ENCODE results near the gene TMEM263. TPM values are rescaled to one million over a fixed set of nuclear protein-coding genes. Genes with fewer than 3 reads are reported as not detected.

The TMEM263 gene
- polyA plus RNA-seq, 3 donors = 0.56 to 2.0 (median 1.7) TPM

- Mint-ChIP-seq H3K27ac (no peak overlapping the region), H3K4me1 (no peaks in the 10 kb centered on the region), H3K9me3 (peaks cover 4 to 20% (median 12%) of the 10 kb centered on the region in 7 donors), H3K36me3 (peaks cover 0 to 8% of the 10 kb centered on the region in 2 donors), H3K27me3 (ENCODE audit: low read depth in 3 of 3) (no peaks in the 10 kb centered on the region), H3K4me3 (no peak overlapping the region)
- no peaks in the 10 kb centered on the region for H4K20me1 ChIP-seq (ENCODE audit: insufficient read depth, low read length)
- no peak overlapping the region for H3K4me3 ChIP-seq (replicated peaks in 1 of 3; ENCODE audit: low read depth in 2 of 3, low read length in 3 of 3)
- no peaks in the 10 kb centered on the region for H3K36me3 ChIP-seq (replicated peaks in 1 of 2; ENCODE audit: control insufficient read depth in 1 of 2, insufficient read depth in 2 of 2, low read length in 2 of 2)
- H3K9me3 ChIP-seq (replicated peaks in 1 of 2; ENCODE audit: control insufficient read depth in 1 of 2, insufficient read depth in 1 of 2, low read length in 2 of 2) = peaks cover 0 to 7% of the 10 kb centered on the region in 2 donors
- no peaks in the 10 kb centered on the region for H3K4me1 ChIP-seq (ENCODE audit: control insufficient read depth in 1 of 2, insufficient read depth in 2 of 2, low read length in 2 of 2)
- H3K27me3 ChIP-seq (ENCODE audit: control insufficient read depth in 2 of 2, insufficient read depth in 2 of 2, low read length in 2 of 2) = no peaks in the 10 kb centered on the region
- intact Hi-C loops (cut with micrococcal nuclease) = no loop called here
- DNase-seq = no peak
- H3K9ac ChIP-seq (ENCODE audit: insufficient read depth, low read length, poor library complexity, severe bottlenecking) = no peak overlapping the region
- no peak overlapping the region for H2AFZ ChIP-seq (ENCODE audit: insufficient read depth, low read depth, low read length, poor library complexity, severe bottlenecking)
- no peak overlapping the region for H3K27ac ChIP-seq (ENCODE audit: low read depth in 1 of 2, low read length in 2 of 2)
- TF ChIP-seq, protein P1, sequence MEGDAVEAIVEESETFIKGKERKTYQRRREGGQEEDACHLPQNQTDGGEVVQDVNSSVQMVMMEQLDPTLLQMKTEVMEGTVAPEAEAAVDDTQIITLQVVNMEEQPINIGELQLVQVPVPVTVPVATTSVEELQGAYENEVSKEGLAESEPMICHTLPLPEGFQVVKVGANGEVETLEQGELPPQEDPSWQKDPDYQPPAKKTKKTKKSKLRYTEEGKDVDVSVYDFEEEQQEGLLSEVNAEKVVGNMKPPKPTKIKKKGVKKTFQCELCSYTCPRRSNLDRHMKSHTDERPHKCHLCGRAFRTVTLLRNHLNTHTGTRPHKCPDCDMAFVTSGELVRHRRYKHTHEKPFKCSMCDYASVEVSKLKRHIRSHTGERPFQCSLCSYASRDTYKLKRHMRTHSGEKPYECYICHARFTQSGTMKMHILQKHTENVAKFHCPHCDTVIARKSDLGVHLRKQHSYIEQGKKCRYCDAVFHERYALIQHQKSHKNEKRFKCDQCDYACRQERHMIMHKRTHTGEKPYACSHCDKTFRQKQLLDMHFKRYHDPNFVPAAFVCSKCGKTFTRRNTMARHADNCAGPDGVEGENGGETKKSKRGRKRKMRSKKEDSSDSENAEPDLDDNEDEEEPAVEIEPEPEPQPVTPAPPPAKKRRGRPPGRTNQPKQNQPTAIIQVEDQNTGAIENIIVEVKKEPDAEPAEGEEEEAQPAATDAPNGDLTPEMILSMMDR (IDR thresholded peaks at IDR 0.05) = no peak
- no peaks in the 10 kb centered on the region for H3K79me2 ChIP-seq (ENCODE audit: insufficient read depth, low read length)
- H3K4me2 ChIP-seq (replicated peaks; ENCODE audit: extremely low read depth, low read length, poor library complexity, severe bottlenecking) = no peak overlapping the region
- 50% methylated on average over 2 of the region's 4 CpGs for WGBS (ENCODE audit: insufficient coverage)
Measured at GRCh38 chr12:107007411-107007810, 51.7 kb downstream of the TMEM263 start.

- Histone ChIP-seq H3K36me3 (replicated peaks in 1 of 2; ENCODE audit: control insufficient read depth in 1 of 2, insufficient read depth in 2 of 2, low read length in 2 of 2) (no peaks in the 10 kb centered on the region), H3K27me3 (ENCODE audit: control insufficient read depth in 2 of 2, insufficient read depth in 2 of 2, low read length in 2 of 2) (no peaks in the 10 kb centered on the region), H2AFZ (ENCODE audit: insufficient read depth, low read depth, low read length, poor library complexity, severe bottlenecking) (no peak overlapping the region), H3K9me3 (replicated peaks in 1 of 2; ENCODE audit: control insufficient read depth in 1 of 2, insufficient read depth in 1 of 2, low read length in 2 of 2) (peaks cover 0 to 7% of the 10 kb centered on the region in 2 donors), H4K20me1 (ENCODE audit: insufficient read depth, low read length) (no peaks in the 10 kb centered on the region), H3K9ac (ENCODE audit: insufficient read depth, low read length, poor library complexity, severe bottlenecking) (no peak overlapping the region), H3K4me3 (replicated peaks in 1 of 3; ENCODE audit: low read depth in 2 of 3, low read length in 3 of 3) (no peak overlapping the region), H3K79me2 (ENCODE audit: insufficient read depth, low read length) (no peaks in the 10 kb centered on the region), H3K27ac (ENCODE audit: low read depth in 1 of 2, low read length in 2 of 2) (no peak overlapping the region), H3K4me1 (ENCODE audit: control insufficient read depth in 1 of 2, insufficient read depth in 2 of 2, low read length in 2 of 2) (no peaks in the 10 kb centered on the region), H3K4me2 (replicated peaks; ENCODE audit: extremely low read depth, low read length, poor library complexity, severe bottlenecking) (no peak overlapping the region)
- Mint-ChIP-seq H3K4me3 (no peak overlapping the region), H3K27me3 (ENCODE audit: low read depth in 3 of 3) (no peaks in the 10 kb centered on the region), H3K36me3 (peaks cover 2 to 4% of the 10 kb centered on the region in 2 donors), H3K27ac (no peak overlapping the region), H3K9me3 (peaks cover 4 to 20% (median 12%) of the 10 kb centered on the region in 7 donors), H3K4me1 (no peaks in the 10 kb centered on the region)
- TF ChIP-seq, protein P1 (IDR thresholded peaks at IDR 0.05) = no peak
- WGBS (ENCODE audit: insufficient coverage) = no CpG with 5 or more reads among the region's 2 CpGs
- intact Hi-C loops (cut with micrococcal nuclease) = no loop called here
- no peak for DNase-seq
Measured at GRCh38 chr12:107011519-107011918, 55.8 kb downstream of the TMEM263 start.

Data from CD14-positive monocyte (primary cell).